ENCODE measurements around the gene UGT2A3. TPM values are rescaled to one million over a fixed set of nuclear protein-coding genes. Genes with fewer than 3 reads are reported as not detected.

Gene UGT2A3
- total RNA-seq, 1 donor from 2014 or later, result not detected

DNA sequence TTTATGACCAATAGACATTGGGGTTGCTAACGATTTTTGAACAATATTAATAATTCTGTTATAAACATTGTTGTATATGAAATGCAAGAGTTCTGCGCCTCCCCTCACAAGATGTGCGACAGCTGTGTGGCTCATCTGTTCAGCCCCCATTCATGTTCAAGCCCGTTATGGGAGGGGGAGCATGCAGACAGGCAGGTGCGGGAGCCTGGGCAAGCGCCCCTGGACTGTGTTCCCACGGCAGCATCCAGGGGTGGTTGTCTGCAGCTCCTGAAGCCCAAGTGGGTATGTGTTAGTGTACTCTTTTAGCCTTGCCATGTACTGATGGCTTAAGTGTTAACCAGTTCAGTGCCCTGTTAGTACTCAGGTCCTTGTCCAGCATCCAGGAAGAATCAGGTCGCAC is 34.6 kb downstream of the UGT2A3 start:
- no peak for DNase-seq (ENCODE audit: low read depth)

DNA sequence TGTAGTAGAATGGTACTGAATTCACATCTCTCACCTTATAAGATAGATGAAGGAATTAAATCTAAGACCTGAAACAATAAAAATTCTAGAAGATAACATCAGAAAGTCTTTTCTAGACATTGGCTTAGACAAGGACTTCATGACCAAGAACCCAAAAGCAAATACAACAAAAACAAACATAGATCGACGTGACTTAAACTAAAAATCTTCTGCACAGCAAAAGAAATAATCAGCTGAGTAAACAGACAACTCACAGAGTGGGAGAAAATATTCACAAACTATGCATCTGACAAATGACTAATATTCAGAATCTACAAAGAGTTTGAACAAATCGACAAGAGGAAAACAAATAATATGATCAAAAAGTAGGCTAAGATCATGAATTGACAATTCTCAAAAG is 38.8 kb downstream of the UGT2A3 start:
- no peak for DNase-seq (ENCODE audit: low read depth)

DNA sequence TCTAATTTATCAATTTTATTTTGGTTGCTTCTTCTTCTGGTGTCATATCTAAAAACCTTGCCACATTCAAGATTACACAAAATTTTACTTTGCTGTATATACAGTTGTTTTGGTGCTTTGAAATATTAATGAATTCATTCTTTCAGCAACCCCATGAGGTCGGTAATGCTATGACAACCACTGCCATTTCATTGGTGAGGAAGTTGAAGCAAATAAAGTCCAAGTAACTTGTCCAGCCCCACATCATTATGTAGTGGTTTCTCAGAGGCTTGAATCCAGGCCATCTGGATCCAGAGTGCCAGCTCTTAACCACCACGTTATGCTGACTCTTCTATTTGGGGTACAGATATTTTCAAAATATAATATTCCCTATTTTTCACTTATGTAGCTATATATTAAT is 42.2 kb downstream of the UGT2A3 start:
- DNase-seq (ENCODE audit: low read depth), result no peak

DNA sequence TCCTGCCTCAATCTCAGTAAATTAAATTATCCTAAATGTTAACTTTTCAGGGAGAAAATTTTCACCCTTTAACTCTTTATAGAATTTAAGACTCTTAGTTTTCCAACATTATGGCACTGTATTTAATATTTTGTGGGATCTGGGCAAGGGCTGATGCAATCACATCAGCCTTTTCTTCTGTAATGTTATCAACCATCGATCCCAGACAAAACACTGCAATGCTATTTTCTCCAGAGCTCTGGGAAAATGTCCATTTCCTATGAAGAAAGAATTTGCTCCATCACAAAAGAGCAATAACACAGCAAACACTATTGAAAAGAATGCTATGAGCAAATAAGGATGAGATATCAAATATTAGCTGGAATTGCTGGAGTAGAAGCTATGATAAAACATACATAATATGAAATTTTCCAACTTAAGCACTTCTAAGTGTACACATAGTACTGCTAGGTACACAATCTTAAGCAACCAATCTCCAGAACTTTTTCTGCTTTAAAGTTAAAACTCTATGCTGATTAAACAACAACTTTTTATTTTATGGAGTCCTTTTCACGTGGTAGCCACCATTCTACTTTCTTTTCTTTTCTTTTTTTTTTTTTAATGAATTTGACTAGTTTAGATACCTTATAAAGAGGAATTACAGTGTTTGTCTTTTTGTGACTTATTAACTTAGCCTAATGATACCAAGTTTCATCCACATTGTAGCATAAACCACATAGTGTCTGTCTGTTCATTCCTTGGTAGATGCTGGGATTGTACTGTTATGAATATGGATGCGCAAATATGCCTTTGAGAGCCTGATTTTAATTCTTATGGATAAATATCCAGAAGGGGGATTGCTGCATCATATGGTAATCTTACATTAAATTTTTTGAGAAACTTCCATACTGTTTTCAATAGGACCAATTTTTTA is 43.6 kb downstream of the UGT2A3 start:
- DNase-seq (ENCODE audit: low read depth), result no peak

DNA sequence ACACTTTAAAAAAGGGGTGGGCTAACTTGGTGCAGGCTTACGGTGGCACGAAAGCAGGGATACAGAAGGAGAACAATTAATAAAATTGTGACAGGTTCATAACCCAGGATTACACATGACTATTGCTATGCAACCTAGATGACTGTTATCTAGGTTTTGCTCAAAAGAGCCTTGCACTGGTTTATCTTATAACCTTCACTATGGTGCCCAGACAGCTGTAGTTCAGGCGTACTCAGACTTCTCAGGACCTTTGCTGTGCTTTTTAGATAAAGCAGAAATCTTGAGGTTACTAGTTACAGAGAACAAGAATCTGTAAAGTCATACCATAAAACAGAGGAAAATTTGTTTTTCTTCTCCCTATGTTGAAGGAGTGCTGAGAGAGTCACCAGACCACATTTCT is 44.4 kb downstream of the UGT2A3 start:
- DNase-seq (ENCODE audit: low read depth), result no peak

DNA sequence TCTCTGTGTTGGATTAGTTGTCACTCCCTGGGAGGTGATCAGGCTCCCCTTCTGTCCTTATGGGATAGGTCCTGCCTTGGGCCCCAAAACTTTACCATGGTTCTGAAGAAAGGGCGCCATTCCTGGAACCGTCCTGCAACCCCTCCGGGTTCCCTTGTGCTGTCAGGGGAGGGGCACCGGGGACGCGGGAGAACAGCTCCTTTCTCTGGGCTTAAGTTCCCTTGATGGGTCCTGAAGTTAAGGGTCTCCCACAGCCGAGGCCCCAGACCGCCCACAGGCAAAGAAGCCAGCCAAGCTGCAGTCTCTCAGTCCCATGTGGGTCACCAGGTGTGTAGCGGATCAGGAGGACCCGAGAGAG is 44.8 kb downstream of the UGT2A3 start:
- DNase-seq (ENCODE audit: low read depth), result no peak

DNA sequence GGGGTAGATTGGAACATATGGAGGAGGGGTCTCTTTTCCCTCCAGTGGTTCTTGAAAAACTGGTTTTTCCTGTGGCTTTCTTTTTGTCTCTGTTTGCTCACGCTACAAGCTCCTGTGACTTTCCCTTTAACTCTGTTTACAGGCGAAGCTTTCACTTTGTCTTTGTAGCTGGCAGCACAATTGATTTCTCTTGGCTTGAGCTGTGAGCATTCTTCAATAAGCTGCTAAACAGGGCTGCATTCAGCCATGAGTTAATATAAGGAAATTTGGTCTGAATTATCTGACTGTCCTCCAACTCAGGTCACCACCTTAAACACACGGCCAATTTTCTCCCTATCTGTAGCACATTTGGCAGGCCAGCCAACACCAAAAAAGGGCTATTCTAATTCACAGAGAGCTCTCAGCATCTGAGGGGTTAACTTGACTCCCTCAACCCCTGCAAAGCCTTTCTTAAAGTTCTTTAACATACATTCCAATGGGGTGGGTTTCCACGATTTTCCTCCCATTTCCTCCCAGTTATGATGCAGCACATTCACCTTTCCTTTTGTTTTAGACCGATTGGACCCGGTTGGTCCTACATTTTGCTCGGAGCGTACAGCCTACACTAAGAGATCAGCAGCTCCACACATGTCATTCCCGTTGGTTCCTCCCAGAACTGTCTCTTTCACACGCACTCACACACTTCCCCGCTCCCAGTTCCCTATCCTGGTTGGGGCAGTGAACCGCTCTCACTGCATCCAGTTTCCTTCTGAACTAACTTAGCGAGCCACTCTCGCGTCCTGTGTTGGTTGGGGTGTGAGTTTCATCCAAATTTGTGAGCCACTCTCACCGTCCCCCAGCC is 45.4 kb downstream of the UGT2A3 start:
- no peak for DNase-seq (ENCODE audit: low read depth)

DNA sequence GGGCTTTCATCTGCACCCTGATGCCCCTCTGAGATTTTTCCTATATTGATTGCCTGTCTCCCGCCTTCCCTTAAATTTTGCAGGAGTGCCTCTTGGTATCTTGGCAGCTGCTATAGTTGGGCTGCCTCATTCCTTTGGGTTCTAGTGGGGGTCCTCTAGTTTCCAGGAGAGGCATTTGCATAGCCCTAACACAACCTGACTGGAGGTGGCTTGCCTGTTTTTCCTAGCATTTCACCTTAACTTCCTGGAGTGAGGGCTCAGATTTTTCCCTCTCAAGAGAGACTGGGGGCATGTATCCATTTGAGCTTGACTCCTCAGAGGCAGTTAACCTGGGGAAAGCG is 46.0 kb downstream of the UGT2A3 start:
- no peak for DNase-seq (ENCODE audit: low read depth)

DNA sequence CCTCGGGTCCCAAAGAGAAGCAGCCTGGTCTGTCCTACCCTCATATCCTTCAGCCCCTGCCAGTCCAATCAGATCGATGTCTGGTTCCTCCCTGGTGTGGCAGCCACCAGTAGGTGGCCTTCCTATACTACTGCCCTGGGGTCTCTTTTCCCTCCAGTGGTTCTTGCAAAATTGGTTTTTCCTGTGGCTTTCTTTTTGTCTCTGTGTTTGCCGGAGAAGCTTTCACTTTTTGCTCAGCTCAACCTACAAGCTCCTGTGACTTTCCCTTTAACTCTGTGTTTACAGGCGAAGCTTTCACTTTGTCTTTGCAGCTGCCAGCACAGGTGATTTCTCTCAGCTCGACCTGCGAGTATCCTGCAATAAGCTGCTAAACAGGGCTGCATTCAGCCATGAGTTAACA is 46.8 kb downstream of the UGT2A3 start:
- DNase-seq (ENCODE audit: low read depth), result no peak

DNA sequence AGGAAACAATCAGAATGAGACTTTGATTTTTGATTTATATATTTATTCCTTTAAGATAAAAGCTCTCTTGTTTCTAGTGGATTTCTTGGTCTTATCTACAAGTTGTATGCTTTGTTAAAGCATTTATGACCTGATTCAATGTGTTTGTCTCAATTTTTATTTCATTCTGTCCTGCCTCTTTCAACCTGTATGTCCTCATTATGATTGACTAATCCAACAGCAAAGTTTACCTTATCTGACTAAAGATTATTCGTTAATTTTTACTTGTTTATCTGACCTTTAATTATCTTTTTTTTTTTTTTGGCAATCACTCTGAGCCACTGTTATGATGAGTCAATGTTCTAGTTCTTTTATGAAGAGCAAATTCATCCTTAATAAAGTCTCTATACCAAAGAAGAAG is 54.9 kb downstream of the UGT2A3 start:
- no peak for DNase-seq (ENCODE audit: low read depth)

DNA sequence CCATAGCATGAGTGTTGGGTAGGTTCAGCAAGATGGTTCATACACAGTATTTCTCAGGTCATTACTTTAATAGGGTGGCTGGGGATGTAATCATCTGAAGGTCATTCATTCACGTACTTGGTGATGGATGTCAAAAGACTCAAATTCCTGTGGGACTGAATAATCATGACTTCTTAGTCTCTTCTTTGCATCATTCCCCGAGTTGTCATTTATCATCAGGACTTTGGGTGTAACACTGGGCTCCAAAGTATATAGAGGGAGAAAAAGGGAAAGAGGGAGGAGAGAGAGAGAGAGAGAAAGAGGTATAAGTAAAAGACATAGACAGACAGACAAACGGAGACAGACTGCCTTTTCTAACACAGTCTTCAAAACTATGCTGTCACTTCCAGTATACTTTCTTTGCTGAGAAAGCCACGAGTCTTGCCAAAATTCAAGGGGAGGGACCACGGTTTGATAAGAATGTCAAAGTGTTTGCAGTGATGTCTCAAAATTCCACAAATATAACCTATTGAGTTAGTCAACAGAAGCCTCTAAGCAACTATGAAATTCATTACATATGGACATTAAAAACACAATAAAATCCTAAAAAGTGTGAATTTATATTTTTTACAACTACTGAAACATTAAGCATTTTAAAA is 55.9 kb downstream of the UGT2A3 start:
- no peak for DNase-seq (ENCODE audit: low read depth)

DNA sequence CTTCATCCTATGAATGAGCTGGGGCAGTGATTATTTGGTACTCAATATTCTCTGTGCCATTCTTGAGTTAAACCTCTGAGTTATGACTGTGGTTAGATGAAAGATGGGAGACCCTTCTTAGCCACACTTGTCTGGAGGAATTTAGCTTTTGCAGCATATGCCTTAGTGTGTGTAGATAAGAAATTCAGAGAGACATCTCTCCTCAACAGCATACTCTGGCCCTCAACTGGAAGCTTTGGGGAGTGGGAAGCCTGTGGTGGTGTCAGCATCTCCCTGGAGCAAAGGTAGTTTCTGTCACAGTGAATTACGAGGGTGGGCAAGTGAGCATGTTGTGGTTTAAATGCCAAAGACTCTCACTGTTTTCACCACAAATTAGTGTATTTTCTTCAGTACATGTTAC is 58.7 kb downstream of the UGT2A3 start:
- no peak for DNase-seq (ENCODE audit: low read depth)

DNA sequence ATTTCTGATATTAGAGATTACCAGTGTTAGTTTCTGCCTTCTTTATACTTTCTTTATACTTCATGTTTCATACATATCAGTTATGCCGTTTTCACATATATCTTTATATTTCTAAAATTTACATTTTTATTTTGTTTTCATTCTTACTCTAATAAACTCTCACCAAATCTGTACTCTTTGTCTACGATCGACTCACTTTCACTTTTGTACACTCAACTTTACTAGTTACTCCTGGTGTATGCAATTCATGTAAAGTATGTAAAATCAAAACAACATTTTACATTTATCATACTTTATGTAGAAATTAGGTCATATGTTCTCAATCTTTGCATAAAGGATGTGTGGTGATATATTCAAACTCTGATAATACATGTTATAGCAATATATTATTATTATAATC is 59.9 kb downstream of the UGT2A3 start:
- DNase-seq (ENCODE audit: low read depth), result no peak

DNA sequence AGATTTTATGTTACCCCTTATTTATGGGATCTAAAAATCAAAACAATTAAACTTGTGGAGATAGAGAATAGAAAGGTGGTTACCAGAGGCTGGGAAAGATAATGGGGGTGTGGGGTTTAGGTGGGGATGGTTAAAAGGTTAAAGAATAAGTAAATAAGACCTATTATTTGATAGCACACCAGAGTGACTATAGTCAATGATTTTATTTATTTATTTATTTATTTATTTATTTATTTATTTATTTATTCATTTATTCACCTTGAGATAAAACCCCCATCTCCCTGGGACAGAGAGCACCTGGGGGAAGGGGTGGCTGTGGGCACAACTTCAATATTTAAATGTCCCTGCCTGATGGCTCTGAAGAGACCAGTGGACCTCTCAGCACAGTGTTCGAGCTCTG is 66.1 kb downstream of the UGT2A3 start:
- DNase-seq (ENCODE audit: low read depth), result no peak

DNA sequence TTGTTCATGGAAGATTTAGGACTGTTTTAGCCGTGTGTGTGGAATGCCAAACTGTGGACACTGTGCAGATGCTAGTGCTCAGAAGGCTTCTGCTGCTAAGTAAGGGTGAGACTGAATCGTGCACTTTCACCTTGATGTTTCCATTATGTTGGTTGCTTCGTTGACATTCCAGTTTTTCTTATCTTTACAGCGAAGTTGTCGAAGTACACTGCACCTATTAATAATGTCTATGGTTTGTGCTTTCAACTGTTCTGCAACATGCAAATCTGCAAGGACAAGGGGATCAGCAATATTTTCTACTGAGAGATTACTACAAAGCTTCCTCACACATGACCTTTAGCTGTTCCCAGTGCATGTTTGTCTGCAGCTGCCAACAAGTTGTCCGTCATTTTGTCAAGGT is 67.7 kb downstream of the UGT2A3 start:
- no peak for DNase-seq (ENCODE audit: low read depth)

Other genes starting within 250 kb of the UGT2A3 start
- gene UGT2B10, start 135.8 kb downstream of the UGT2A3 start, total RNA-seq, result not detected in 2 replicates
- gene UGT2B7, start 144.7 kb upstream of the UGT2A3 start, total RNA-seq, result 0.43 and 1.5 TPM in 2 replicates

Measured in myocyte (in vitro differentiated cells).